ENCODE data around the gene HDAC4.

DNA sequence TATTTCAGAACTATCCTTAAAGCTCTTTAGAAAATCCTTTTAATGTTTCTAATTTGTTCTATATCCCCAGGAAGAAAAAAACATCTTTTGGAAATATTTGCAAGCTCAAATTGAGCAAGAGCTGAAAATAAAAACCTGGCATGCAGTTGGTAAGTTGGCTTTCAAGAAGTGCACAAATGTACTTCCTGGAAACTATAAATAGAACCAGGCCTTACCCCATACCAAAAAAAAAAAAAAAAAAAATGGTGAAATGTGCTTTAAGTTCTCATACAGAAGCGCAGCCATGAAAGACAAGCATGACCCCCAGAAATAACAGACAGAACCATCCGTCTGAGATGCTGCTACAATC is 178.5 kb downstream of the HDAC4 start:
- TF ChIP-seq POLR2AphosphoS5 (IDR thresholded peaks at IDR 0.05): no peak
- TF ChIP-seq, protein P1, sequence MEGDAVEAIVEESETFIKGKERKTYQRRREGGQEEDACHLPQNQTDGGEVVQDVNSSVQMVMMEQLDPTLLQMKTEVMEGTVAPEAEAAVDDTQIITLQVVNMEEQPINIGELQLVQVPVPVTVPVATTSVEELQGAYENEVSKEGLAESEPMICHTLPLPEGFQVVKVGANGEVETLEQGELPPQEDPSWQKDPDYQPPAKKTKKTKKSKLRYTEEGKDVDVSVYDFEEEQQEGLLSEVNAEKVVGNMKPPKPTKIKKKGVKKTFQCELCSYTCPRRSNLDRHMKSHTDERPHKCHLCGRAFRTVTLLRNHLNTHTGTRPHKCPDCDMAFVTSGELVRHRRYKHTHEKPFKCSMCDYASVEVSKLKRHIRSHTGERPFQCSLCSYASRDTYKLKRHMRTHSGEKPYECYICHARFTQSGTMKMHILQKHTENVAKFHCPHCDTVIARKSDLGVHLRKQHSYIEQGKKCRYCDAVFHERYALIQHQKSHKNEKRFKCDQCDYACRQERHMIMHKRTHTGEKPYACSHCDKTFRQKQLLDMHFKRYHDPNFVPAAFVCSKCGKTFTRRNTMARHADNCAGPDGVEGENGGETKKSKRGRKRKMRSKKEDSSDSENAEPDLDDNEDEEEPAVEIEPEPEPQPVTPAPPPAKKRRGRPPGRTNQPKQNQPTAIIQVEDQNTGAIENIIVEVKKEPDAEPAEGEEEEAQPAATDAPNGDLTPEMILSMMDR (IDR thresholded peaks at IDR 0.05): no peak
